GM18858 (cell line): Measurements from ENCODE around the gene MYRIP.
"Not testable (repeated sequence)": the region's sequence is repeated elsewhere in the genome, so short reads cannot be mapped to it uniquely, and the experiment has no call there.

Source experiments
- ATAC-seq: cut with Tn5 transposase; IDR thresholded peaks from one replicate; pipeline ENCODE4 v1.9.1; 2021; ENCODE audit not compliant: unreplicated experiment

MYRIP gene

GRCh38 chr3:39805650-39806049 lies 3.8 kb upstream of the MYRIP start:
- no peak for ATAC-seq

GRCh38 chr3:39806820-39807219 lies 2.6 kb upstream of the MYRIP start:
- ATAC-seq, result no peak

- no peak for ATAC-seq
Observed at GRCh38 chr3:39808467-39809180, 785 bp upstream of the MYRIP start.

GRCh38 chr3:39809995-39810595 lies 686 bp downstream of the MYRIP start:
- ATAC-seq, result no peak

GRCh38 chr3:39810647-39811161 lies 1.3 kb downstream of the MYRIP start:
- ATAC-seq, result no peak

GRCh38 chr3:39811561-39811960 lies 2.2 kb downstream of the MYRIP start:
- ATAC-seq, result no peak

GRCh38 chr3:39812537-39812936 lies 3.1 kb downstream of the MYRIP start:
- no peak for ATAC-seq

- ATAC-seq, result no peak
Observed at GRCh38 chr3:39814007-39814406, 4.6 kb downstream of the MYRIP start.

GRCh38 chr3:39819899-39820298 lies 10.5 kb downstream of the MYRIP start:
- no peak for ATAC-seq

- ATAC-seq, result not testable (repeated sequence)
Observed at GRCh38 chr3:39833764-39834163, 24.4 kb downstream of the MYRIP start.

- ATAC-seq, result no peak
Observed at GRCh38 chr3:39839484-39839883, 30.1 kb downstream of the MYRIP start.

GRCh38 chr3:39843440-39843839 lies 34.0 kb downstream of the MYRIP start:
- no peak for ATAC-seq

- no peak for ATAC-seq
Observed at GRCh38 chr3:39848365-39848764, 39.0 kb downstream of the MYRIP start.

GRCh38 chr3:39849992-39850715 lies 40.7 kb downstream of the MYRIP start:
- no peak for ATAC-seq

- no peak for ATAC-seq
Observed at GRCh38 chr3:39850716-39851032, 41.3 kb downstream of the MYRIP start.

- no peak for ATAC-seq
Observed at GRCh38 chr3:39855517-39855916, 46.1 kb downstream of the MYRIP start.

- no peak for ATAC-seq
Observed at GRCh38 chr3:39869890-39870289, 60.5 kb downstream of the MYRIP start.

- no peak for ATAC-seq
Observed at GRCh38 chr3:39870706-39871105, 61.3 kb downstream of the MYRIP start.

- no peak for ATAC-seq
Observed at GRCh38 chr3:39879581-39879980, 70.2 kb downstream of the MYRIP start.

GRCh38 chr3:39882111-39882510 lies 72.7 kb downstream of the MYRIP start:
- no peak for ATAC-seq

- ATAC-seq, result no peak
Observed at GRCh38 chr3:39892068-39892467, 82.7 kb downstream of the MYRIP start.

- ATAC-seq, result no peak
Observed at GRCh38 chr3:39896184-39896583, 86.8 kb downstream of the MYRIP start.
